NCI-H2081 (cell line): Measurements from ENCODE around the gene UIMC1.
A peak's percentile ranks its signal among the peaks of the same experiment; 100 is the strongest.
"Not testable (repeated sequence)": the region's sequence is repeated elsewhere in the genome, so short reads cannot be mapped to it uniquely, and the experiment has no call there.

ENCODE experiments used
- DNase-seq, 2 experiments: peaks; one replicate each; lab custom pipeline; 2025; lab: John Stamatoyannopoulos, UW

UIMC1 gene

DNA sequence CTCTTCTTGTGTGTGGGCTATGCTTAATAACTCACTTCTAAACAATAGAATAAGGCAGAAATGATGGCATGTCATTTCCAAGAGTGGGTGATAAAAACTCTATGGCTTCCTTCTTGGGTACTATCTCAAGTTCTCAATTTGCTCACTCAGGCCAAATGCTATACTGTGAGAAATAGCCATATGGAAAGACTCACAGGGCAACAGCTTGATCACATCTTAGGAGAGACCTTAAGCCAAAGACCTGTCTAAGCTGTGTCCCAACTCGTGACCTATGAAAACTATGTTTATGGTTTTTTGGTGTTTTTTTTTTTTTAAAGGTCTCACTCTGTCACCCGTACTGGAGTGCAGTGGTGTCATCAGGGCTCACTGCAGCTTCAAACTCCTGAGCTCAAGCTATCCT is 2.1 kb upstream of the UIMC1 start:
- no peak for DNase-seq

DNA sequence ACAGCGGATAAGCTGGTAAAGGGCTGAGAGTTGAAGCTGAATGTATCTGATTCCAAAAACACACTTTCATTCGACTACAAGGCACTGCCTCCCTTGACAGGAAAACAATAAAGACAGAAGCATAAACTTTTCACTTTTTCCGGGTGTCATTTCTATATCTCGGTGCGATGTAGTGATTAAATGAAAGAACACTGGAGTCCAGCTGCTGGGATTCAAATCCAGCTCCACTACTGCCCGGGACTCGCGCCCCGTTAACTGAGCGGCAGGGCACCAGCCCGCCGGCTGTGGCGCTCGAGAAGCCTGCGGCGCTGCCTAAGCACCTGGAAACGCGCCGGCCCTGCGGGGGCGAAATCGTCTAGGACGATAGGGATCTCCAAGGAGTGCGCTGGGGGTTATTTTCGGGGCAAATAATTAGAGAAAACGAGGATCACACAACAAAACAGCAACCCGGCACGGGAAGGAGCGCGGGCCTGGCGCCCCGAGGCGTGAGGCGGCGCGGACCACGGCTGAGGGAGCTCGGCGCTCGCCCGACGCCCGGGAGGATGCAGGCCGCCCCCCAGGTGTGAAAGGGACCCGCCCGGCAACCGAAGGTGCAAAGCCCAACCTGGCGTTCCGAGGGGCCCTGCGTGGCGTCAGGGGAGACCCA is 837 bp downstream of the UIMC1 start:
- DNase-seq, result peak; percentile 61 to 76

DNA sequence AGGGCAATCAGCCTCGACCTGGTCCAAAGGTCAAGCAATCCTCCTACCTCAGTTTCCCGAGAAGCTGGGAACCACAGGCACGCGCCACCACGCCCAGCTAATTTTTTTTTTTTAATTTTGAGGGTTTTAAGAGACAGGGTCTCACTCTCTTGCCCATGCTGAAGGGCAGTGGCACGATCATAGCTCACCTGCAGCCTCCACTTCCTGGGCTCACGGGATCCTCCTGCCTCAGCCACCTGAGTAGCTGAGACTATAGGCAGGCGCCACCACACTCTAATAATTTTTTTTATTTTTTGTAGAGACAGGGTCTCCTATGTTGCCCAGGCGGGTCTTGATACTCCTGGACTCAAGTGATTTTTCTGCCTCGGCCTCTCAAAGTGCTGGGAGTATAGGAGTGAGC is 1.6 kb downstream of the UIMC1 start:
- no peak for DNase-seq

DNA sequence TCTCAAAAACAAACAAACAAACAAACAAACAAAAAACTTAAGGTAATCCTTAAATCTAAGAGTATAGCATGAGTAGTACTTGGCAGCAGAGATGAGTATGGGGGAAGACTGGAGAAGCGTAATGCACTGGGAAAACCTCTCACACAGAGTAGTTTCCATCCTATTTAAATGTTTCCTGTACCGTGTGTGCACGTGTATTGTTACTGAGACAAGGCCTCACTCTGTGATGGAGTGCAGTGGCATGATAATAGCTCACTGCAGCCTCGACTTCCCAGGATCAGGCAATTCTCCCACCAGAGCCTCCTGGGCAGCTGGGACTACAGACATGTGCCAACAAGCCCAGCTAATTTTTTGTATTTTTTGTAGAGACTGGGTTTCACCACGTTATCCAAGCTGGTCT is 2.9 kb downstream of the UIMC1 start:
- DNase-seq, result peak in 1 of 2 experiments; percentile 14

DNA sequence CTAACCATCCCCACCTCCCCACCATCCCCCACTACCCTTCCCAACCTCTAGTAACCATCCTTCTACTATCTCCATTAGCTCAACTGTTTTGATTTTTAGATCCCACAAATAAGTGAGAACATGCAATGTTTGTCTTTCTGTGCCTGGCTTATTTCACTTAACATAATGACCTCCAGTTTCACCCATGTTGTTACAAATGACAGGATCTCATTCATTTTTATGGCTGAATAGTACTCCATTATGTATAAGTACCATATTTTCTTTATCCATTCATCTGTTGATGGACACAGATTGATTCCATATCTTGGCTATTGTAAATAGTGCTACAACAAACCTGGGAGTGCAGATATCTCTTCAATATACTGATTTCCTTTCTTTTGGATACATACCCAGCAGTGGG is 7.1 kb downstream of the UIMC1 start:
- not testable (repeated sequence) for DNase-seq

DNA sequence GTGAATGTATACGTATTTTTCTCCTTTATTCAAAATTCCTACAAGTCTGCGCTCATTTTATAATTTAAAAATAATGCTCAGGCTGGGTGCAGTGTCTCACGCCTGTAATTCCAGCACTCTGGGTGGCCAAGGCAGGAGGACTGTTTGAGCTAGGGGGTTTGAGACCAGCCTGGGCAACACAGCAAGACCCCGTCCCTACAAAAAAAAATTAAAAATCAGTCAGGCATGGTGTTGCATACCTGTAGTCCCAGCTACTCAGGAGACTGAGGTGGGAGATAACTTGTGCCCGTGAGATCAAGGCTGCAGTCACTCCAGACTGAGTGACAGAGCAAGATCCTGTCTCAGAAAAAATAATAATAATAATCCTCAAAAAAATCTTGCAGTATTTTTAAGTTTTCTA is 7.8 kb downstream of the UIMC1 start:
- DNase-seq, result no peak

DNA sequence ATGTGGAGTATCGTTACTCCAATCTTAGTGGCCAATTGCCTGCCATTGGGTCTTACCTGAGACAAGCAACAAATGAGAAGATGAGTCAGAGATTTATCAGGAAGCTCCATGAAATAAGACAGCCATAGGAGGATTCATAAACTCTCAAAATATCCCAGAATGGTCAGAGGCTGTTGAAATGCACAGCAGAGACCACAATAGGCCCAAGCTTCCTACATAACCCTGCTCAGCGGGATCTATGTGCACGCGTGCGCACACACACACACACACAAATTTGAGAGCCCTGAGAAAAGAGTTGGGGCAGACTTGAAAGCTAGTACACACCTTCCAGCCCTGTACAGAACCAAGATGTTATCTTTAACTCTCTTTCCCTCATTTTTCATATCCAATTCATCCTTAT is 9.8 kb downstream of the UIMC1 start:
- DNase-seq, result no peak

DNA sequence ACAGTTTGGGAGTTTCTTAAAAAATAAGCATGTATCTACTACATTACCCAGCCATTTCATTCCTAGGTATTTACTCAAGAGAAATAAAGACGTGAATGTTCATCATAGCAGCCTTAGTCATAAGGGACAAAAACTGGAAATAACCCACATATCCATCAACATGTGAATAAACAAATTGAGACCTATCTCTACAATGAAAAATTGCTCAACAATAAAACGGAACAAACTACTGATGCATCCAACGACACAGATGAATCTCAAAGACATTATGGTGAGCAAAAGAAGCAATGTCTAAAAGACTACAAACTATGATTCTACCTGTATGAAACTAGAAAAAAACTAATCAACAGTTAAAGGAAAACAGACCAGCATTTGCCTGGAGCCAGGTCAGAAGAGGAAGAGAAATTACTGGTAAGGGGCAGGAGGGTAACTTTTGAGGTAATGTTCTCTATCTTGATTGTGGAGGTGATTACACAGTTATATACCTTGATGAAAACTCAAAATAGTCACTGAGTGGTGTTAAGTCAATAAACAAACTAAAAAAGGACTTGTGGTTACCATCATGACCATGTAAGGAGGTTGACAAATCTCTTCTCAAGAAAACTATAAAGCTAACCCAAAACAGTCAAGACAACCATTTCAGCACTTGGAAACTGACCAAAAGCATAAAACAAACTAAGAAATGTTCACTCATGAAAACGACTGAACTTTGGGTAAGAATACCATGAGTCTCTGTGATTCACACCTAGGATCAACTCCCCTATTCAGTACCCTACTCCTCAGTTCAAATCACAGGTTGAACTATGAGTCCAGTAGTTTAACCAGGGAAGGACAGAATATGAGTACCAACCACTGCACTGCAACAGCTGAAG is 10.4 kb downstream of the UIMC1 start:
- DNase-seq, result no peak

DNA sequence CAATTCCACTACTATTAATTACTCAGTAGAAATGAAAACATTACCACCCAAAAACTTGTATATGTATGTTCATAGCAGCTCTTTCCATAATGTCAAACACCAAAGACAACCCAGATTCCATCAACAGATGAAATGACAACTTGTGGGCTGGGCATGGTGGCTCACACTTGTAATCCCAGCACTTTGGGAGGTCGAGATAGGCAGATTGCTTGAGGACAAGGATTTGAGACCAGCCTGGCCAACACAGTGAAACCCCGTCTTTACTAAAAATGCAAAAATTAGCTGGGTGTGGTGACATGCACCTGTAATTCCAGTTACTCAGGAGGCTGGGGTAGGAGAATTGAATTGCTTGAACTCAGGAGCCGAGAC is 11.5 kb downstream of the UIMC1 start:
- no peak for DNase-seq

DNA sequence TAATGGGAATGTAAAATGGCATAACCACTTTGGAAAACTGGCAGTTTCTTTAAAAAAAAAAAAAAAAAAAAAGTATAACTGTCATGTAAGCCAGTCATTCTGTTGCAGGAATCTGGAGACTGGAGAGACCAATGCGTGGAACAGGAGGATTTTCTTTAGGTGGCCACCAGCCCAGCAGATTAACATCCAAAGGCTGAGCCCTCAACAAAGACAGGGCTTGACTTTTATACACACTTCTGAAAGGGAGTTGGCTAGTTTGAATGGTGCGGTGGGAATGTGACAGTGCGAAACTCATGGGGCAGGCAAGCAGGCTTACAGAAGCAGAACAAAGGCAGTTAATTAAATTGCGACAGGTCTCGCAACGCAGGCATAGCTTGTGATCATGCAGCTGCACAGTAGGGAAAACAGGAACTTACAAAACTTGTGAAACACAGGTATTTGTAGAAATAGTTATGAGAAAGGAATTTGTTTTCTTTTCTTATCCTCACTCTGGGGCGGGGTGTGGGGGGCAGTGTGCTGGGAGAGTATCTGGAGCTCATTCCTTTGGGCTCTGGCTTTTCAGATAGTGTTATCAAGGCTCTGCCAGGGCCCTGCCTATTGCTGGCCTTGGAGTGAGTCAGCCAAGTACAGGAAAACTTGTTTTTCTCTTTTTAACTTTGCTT is 12.0 kb downstream of the UIMC1 start:
- no peak for DNase-seq

DNA sequence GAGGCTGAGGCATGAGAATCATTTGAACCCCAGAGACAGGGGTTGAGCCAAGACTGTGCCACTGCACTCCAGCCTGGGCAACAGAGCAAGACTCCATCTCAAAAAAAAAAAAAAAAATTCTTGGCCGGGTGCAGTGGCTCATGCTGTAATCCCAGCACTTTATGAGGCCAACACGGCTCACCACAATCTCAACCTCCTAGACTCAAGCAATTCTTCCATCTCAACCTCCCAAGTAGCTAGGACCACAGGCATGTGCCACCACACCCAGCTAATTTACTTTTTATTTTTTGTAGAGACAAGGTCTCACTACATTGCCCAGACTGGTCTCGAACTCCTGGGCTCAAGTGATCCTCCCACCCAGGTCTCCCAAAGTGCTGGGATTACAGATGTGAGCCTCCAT is 13.5 kb downstream of the UIMC1 start:
- not testable (repeated sequence) for DNase-seq

DNA sequence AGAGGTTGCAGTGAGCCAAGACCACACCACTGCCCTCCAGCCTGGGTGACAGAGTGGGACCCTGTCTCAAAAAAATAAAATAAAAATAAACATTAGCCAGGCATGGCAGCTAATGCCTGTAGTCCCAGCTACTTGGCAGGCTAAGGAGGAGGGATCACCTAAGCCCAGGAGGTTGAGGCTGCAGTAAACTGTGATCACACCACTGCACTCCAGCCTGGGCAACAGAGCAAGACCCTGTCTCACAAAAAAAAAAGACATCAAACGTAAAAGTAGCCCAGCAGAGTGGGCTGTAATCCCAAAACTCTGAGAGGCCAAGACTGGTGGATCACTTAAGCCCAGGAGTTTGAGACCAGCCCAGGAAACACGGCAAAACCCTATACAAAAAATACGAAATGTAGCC is 19.0 kb downstream of the UIMC1 start:
- no peak for DNase-seq

DNA sequence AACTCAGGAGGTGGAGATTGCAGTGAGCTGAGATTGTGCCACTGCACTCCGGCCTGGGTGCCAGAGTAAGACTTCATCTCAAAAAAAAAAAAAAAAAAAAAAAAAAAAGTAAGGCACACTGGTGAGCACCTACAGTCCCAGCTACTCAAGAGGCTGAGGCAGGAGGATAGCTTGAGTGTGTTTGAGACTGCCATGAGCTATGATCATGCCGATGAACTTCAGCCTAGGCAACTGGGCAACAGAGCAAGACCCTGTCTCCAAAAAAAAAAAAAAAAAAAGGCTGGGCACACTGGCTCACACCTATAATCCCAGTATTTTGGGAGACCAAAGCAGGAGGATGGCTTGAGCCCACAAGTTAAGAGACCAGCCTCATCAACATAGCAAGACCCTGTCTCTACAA is 20.3 kb downstream of the UIMC1 start:
- no peak for DNase-seq

DNA sequence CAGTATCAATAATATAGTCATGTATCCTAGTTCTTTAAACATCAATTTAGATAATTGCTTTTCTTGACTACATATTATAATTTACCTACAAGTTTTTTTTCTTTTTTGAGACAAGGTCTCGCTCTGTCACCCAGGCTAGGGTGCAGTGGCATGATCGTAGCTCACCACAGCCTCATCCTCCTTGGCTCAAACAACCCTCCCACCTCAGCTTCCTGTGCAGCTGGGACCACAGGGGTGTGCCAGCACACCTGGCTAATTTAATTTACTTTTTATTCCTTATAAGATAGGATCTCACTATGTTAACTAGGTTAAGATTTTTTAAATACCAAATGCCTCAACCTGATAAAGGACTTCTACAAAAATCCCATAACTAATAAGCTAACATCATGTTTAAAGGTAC is 21.1 kb downstream of the UIMC1 start:
- no peak for DNase-seq

DNA sequence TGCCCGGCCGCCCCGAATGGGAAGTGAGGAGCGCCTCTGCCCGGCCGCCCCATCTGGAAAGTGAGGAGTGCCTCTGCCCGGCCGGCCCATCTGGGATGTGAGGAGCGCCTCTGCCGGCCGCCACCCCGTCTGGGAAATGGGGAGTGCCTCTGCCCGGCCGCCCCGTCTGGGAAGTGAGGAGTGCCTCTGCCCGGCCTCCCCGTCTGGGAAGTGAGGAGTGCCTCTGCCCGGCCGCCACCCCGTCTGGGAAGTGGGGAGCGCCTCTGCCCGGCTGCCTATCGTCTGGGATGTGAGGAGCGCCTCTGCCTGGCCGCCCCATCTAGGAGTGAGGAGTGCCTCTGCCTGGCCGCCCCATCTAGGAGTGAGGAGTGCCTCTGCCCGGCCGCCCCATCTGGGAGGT is 22.4 kb downstream of the UIMC1 start:
- not testable (repeated sequence) for DNase-seq

DNA sequence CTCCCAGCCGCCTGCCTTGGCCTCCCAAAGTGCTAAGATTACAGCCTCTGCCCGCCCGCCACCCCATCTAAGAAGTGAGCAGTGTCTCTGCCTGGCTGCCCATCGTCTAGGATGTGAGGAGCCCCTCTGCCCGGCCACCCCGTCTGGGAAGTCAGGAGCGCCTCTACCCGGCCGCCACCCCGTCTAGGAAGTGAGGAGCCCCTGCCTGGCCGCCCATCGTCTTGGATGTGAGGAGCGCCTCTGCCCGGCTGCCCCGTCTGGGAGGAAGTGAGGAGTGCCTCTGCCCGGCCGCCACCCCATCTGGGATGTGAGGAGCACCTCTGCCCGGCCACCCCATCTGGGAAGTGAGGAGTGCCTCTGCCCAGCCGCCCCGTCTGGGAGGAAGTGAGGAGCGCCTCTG is 23.0 kb downstream of the UIMC1 start:
- not testable (repeated sequence) for DNase-seq

DNA sequence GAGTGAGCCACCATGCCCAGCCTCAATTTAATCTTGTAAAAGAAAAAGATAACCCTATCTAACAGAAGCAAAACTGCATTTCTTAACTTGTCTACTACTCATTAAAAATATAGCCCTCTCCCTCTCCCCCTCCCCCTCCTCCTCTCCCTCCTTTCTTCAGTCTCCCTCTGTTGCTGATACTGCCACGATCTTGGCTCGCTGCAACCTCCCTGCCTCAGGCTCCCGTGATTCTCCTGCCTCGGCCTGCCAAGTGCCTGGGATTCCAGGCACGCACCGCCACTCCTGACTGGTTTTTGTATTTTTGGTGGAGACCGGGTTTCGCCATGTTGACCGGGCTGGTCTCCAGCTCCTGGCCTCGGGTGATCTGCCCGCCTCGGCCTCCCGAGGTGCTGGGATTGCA is 23.5 kb downstream of the UIMC1 start:
- DNase-seq, result not testable (repeated sequence)

DNA sequence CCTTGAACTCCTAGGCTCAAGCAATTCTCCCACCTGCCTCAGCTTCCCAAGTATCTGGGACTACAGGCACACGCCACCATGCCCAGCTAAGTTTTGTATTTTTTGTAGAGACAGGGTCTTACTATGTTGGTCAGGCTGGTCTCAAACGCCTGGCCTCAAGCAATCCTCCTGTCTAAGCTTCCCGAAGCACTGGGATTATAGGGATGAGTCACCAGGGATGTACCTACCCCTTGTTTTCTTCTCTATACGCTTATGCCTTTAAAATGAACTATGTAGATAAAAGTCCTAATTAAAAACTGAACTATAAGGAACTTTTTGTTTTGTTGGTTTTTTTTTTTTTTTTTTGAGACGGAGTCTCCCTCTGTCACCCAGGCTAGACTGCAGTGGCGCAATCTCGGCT is 25.8 kb downstream of the UIMC1 start:
- no peak for DNase-seq

DNA sequence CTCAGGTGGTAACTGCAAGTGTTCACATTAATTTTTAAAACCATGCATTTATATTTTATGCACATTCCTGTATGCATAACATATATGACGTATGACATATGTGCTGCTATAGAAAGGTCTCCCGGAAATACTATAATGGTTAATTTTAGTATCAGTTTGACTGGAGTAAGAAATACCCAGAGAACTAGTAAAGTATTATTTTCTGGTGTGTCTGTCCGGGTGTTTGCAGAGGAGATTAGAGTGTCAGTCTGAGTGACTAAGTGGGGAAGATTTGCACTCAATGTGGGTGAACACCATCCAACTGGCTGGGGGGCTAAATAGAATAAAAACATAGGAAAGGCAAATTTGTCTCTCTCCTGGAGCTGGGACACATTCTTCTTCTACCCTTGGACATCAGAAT is 26.9 kb downstream of the UIMC1 start:
- no peak for DNase-seq

DNA sequence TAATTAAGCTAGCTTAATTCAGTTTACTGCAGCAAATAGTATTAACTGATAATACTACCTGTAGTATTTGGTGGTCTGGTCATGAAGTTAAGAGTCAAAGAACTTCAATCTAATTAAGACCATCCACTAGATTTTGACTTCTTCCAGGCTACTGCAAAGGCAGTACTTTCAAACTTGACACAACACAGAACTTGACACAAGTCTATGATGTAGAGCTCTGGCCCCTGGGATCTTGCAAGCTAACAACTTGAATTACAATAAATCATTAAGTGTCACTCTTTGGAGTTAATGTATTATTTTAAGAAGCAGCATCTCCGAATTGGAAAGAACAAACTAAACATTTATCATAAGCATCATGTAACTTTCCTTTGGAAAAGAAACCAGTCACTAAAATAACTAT is 40.9 kb downstream of the UIMC1 start:
- no peak for DNase-seq

DNA sequence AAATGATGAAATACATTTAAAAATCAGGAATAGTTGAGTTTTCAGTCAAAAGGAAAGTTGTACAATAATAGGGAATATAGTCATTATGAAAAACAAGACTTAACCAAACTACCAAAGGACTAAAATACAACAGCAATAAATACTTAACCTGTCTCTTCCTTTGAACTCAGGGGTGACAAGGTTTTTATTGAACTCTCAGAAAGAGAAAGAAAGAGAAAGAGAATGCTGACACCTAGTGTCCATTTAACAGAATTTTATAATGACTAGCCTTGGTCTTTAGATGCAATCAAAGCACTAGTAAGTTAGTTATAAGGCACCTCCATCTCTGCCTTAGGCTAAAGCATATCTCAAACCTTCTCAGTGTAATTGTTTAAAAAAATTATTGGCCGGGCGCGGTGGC is 47.5 kb downstream of the UIMC1 start:
- peak; percentile 51 to 68 for DNase-seq

DNA sequence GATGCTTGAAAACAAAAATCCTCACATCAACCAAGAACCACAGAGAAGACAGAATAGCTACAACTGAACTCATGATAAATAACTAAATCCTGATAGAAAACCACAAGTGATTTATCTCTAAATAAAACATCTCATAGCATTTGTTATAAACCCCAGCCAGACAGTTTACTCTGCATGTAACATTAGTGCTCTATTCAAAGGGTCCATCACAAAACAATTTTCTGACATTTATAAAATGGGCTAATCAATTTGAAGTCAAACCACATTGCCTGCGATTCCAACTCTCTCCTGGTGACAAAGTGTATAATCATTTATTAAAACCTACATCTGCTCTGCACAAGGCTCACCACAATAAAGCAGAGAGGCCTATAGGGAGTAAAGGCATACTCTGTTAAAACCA is 49.8 kb downstream of the UIMC1 start:
- DNase-seq, result no peak

DNA sequence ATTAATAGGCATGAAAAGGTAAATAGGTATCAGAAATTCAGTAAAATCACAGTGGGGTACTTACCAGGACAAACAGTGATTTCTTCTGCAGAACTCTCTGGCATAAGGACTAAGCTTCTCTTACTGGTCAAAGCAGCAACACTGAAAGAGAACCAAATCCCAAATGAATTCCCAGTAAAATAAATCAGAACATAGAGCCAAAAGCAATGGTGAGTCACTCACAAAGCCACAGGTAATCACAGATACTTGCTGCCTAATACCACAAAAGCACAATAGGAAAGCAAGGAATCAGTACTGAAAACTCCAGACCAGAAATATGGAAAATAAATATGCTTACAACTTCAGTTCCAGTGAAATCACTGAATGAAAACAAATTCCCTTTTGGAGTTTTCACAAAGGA is 50.7 kb downstream of the UIMC1 start:
- no peak for DNase-seq
